ENCODE data around the gene CHCHD3. TPM values are rescaled to one million over a fixed set of nuclear protein-coding genes. Genes with fewer than 3 reads are reported as not detected.

Gene CHCHD3
- total RNA-seq, 1 donor from 2014 or later = 76.8 TPM

GRCh38 chr7:132891554-132891953 lies 190.3 kb downstream of the CHCHD3 start:
- H3K4me3 Mint-ChIP-seq = no peak overlapping the region
- no peaks in the 10 kb centered on the region for H3K27me3 Mint-ChIP-seq (ENCODE audit: insufficient read depth)
- peaks cover 10% of the 10 kb centered on the region for H3K9me3 Mint-ChIP-seq
- intact Hi-C loops (cut with micrococcal nuclease) = no loop called here
- DNase-seq (ENCODE audit: low spot score) = no peak
- no peak overlapping the region for H3K27ac Mint-ChIP-seq
- H3K4me1 Mint-ChIP-seq (ENCODE audit: low read depth) = no peaks in the 10 kb centered on the region
- H3K36me3 Mint-ChIP-seq (ENCODE audit: low read depth) = peaks cover 5% of the 10 kb centered on the region

- Mint-ChIP-seq H3K4me3 (no peak overlapping the region), H3K27ac (no peak overlapping the region), H3K4me1 (ENCODE audit: low read depth) (peaks cover 26% of the 10 kb centered on the region), H3K36me3 (ENCODE audit: low read depth) (peaks cover 10% of the 10 kb centered on the region), H3K27me3 (ENCODE audit: insufficient read depth) (no peaks in the 10 kb centered on the region), H3K9me3 (no peaks in the 10 kb centered on the region)
- intact Hi-C loops (cut with micrococcal nuclease) = loop anchor here (2.0 kb wide), 1 partner anchor 198 kb away; no protein-coding TSS in a partner anchor
- peak; percentile 5 for DNase-seq (ENCODE audit: low spot score)
Measured at GRCh38 chr7:132882714-132883428, 199.0 kb downstream of the CHCHD3 start.

- Mint-ChIP-seq H3K4me3 (no peak overlapping the region), H3K36me3 (ENCODE audit: low read depth) (peaks cover 10% of the 10 kb centered on the region), H3K4me1 (ENCODE audit: low read depth) (peaks cover 26% of the 10 kb centered on the region), H3K27ac (no peak overlapping the region), H3K27me3 (ENCODE audit: insufficient read depth) (no peaks in the 10 kb centered on the region), H3K9me3 (no peaks in the 10 kb centered on the region)
- intact Hi-C loops (cut with micrococcal nuclease) = no loop called here
- DNase-seq (ENCODE audit: low spot score) = no peak
Measured at GRCh38 chr7:132881317-132881716, 200.6 kb downstream of the CHCHD3 start.

- Mint-ChIP-seq H3K9me3 (no peaks in the 10 kb centered on the region), H3K4me3 (no peak overlapping the region), H3K4me1 (ENCODE audit: low read depth) (peaks cover 22% of the 10 kb centered on the region), H3K36me3 (ENCODE audit: low read depth) (peaks cover 7% of the 10 kb centered on the region), H3K27ac (no peak overlapping the region), H3K27me3 (ENCODE audit: insufficient read depth) (no peaks in the 10 kb centered on the region)
- no peak for DNase-seq (ENCODE audit: low spot score)
- intact Hi-C loops (cut with micrococcal nuclease) = no loop called here
Measured at GRCh38 chr7:132879579-132879978, 202.3 kb downstream of the CHCHD3 start.

GRCh38 chr7:132878204-132878919 lies 203.5 kb downstream of the CHCHD3 start:
- Mint-ChIP-seq H3K4me1 (ENCODE audit: low read depth) (peaks cover 14% of the 10 kb centered on the region), H3K27me3 (ENCODE audit: insufficient read depth) (no peaks in the 10 kb centered on the region), H3K9me3 (no peaks in the 10 kb centered on the region), H3K27ac (no peak overlapping the region), H3K36me3 (ENCODE audit: low read depth) (peaks cover 2% of the 10 kb centered on the region), H3K4me3 (no peak overlapping the region)
- intact Hi-C loops (cut with micrococcal nuclease) = no loop called here
- DNase-seq (ENCODE audit: low spot score) = no peak

- H3K4me1 Mint-ChIP-seq (ENCODE audit: low read depth) = peaks cover 6% of the 10 kb centered on the region
- no peaks in the 10 kb centered on the region for H3K27me3 Mint-ChIP-seq (ENCODE audit: insufficient read depth)
- H3K4me3 Mint-ChIP-seq = no peak overlapping the region
- H3K27ac Mint-ChIP-seq = no peak overlapping the region
- no peaks in the 10 kb centered on the region for H3K9me3 Mint-ChIP-seq
- intact Hi-C loops (cut with micrococcal nuclease) = no loop called here
- H3K36me3 Mint-ChIP-seq (ENCODE audit: low read depth) = peaks cover 2% of the 10 kb centered on the region
- no peak for DNase-seq (ENCODE audit: low spot score)
Measured at GRCh38 chr7:132877573-132877972, 204.3 kb downstream of the CHCHD3 start.

GRCh38 chr7:132876576-132876975 lies 205.3 kb downstream of the CHCHD3 start:
- intact Hi-C loops (cut with micrococcal nuclease) = no loop called here
- Mint-ChIP-seq H3K27ac (no peak overlapping the region), H3K4me1 (ENCODE audit: low read depth) (peaks cover 6% of the 10 kb centered on the region), H3K4me3 (no peak overlapping the region), H3K27me3 (ENCODE audit: insufficient read depth) (no peaks in the 10 kb centered on the region), H3K9me3 (no peaks in the 10 kb centered on the region), H3K36me3 (ENCODE audit: low read depth) (peaks cover 2% of the 10 kb centered on the region)
- no peak for DNase-seq (ENCODE audit: low spot score)

- Mint-ChIP-seq H3K27ac (no peak overlapping the region), H3K9me3 (no peaks in the 10 kb centered on the region), H3K36me3 (ENCODE audit: low read depth) (peaks cover 2% of the 10 kb centered on the region), H3K4me3 (no peak overlapping the region), H3K4me1 (ENCODE audit: low read depth) (no peaks in the 10 kb centered on the region), H3K27me3 (ENCODE audit: insufficient read depth) (no peaks in the 10 kb centered on the region)
- intact Hi-C loops (cut with micrococcal nuclease) = no loop called here
- DNase-seq (ENCODE audit: low spot score) = no peak
Measured at GRCh38 chr7:132872034-132872433, 209.9 kb downstream of the CHCHD3 start.

- peak overlapping the region; percentile 13 for H3K27ac Mint-ChIP-seq
- DNase-seq (ENCODE audit: low spot score) = no peak
- no peak overlapping the region for H3K4me3 Mint-ChIP-seq
- H3K4me1 Mint-ChIP-seq (ENCODE audit: low read depth) = no peaks in the 10 kb centered on the region
- peaks cover 2% of the 10 kb centered on the region for H3K36me3 Mint-ChIP-seq (ENCODE audit: low read depth)
- no peaks in the 10 kb centered on the region for H3K27me3 Mint-ChIP-seq (ENCODE audit: insufficient read depth)
- no peaks in the 10 kb centered on the region for H3K9me3 Mint-ChIP-seq
- intact Hi-C loops (cut with micrococcal nuclease) = no loop called here
Measured at GRCh38 chr7:132871419-132871818, 210.5 kb downstream of the CHCHD3 start.

- no peaks in the 10 kb centered on the region for H3K9me3 Mint-ChIP-seq
Measured at GRCh38 chr7:132869166-132869861, 212.6 kb downstream of the CHCHD3 start.

GRCh38 chr7:132866551-132866950 lies 215.3 kb downstream of the CHCHD3 start:
- intact Hi-C loops (cut with micrococcal nuclease) = no loop called here
- H3K4me1 Mint-ChIP-seq (ENCODE audit: low read depth) = no peaks in the 10 kb centered on the region
- no peak overlapping the region for H3K4me3 Mint-ChIP-seq
- H3K27ac Mint-ChIP-seq = no peak overlapping the region
- no peaks in the 10 kb centered on the region for H3K9me3 Mint-ChIP-seq
- no peak for DNase-seq (ENCODE audit: low spot score)
- H3K27me3 Mint-ChIP-seq (ENCODE audit: insufficient read depth) = no peaks in the 10 kb centered on the region
- H3K36me3 Mint-ChIP-seq (ENCODE audit: low read depth) = peaks cover 4% of the 10 kb centered on the region

More at GRCh38 chr7:132869166-132869861, 212.6 kb downstream of the CHCHD3 start:
- H3K27me3 Mint-ChIP-seq (ENCODE audit: insufficient read depth) = no peaks in the 10 kb centered on the region
- H3K36me3 Mint-ChIP-seq (ENCODE audit: low read depth) = peaks cover 2% of the 10 kb centered on the region
- no peak overlapping the region for H3K27ac Mint-ChIP-seq
- no peaks in the 10 kb centered on the region for H3K4me1 Mint-ChIP-seq (ENCODE audit: low read depth)
- intact Hi-C loops (cut with micrococcal nuclease) = no loop called here
- DNase-seq (ENCODE audit: low spot score) = no peak
- no peak overlapping the region for H3K4me3 Mint-ChIP-seq

GRCh38 chr7:132866144-132866531 lies 215.8 kb downstream of the CHCHD3 start:
- H3K36me3 Mint-ChIP-seq (ENCODE audit: low read depth) = peaks cover 4% of the 10 kb centered on the region
- intact Hi-C loops (cut with micrococcal nuclease) = no loop called here
- H3K9me3 Mint-ChIP-seq = no peaks in the 10 kb centered on the region
- DNase-seq (ENCODE audit: low spot score) = no peak
- no peak overlapping the region for H3K27ac Mint-ChIP-seq
- no peaks in the 10 kb centered on the region for H3K4me1 Mint-ChIP-seq (ENCODE audit: low read depth)
- no peaks in the 10 kb centered on the region for H3K27me3 Mint-ChIP-seq (ENCODE audit: insufficient read depth)
- no peak overlapping the region for H3K4me3 Mint-ChIP-seq

All from activated T-helper 1 cell treated with anti-CD3 and anti-CD28 coated beads, Interleukin-12 subunit alpha, Interleukin-12 subunit beta, Interleukin-2, Interleukin-4 antibody, amounts not matched to agents 30 ng/mL and 10 ng/mL and 1 ng/mL, durations not matched to agents 14 hours and 24 hours and 36 hours (primary cell).